Right cardiac atrium (tissue), 5 donors: Measurements from ENCODE around the gene ARSG. TPM values are rescaled to one million over a fixed set of nuclear protein-coding genes. Genes with fewer than 3 reads are reported as not detected.

ENCODE experiments used
- ATAC-seq, 2 donors: fragments of 200-7000 bp; cut with Tn5 transposase; one replicate each; pipeline versions ENCODE4 v1.8.0 to v1.9.1; 2020; ENCODE audit warnings: moderate library complexity in 2 of 2, mild to moderate bottlenecking in 1 of 2
- DNase-seq, 3 donors: peaks; one replicate each; pipeline ENCODE4 v3.0.0-alpha.2; 2020
- H3K27ac ChIP-seq: one replicate; pipeline ENCODE4 v1.5.1; 2013; ENCODE audit warnings: mild to moderate bottlenecking, low read length, control low read depth, moderate library complexity
- H3K27me3 ChIP-seq: one replicate; pipeline ENCODE4 v1.6.1; 2013; ENCODE audit not compliant: control insufficient read depth, insufficient read depth
- H3K4me1 ChIP-seq: one replicate; pipeline ENCODE4 v1.6.1; 2013; ENCODE audit warnings: low read length; ENCODE audit not compliant: control insufficient read depth, insufficient read depth
- H3K4me3 ChIP-seq: one replicate; pipeline ENCODE4 v1.5.1; 2013; ENCODE audit warnings: low read length, control low read depth
- H3K9me3 ChIP-seq: one replicate; pipeline ENCODE4 v1.6.1; 2013; ENCODE audit warnings: low read length; ENCODE audit not compliant: control insufficient read depth
- WGBS: extraction: QIAGEN DNeasy Blood & Tissue Kit; methylation state at CpG from one replicate; pipeline ENCODE4 v1.1.7; 2013; 5-methylcytosine and 5-hydroxymethylcytosine counted together
- intact Hi-C, 4 donors: fragments of 100-400 bp; cut with DNase I; formaldehyde crosslinking; loops; one replicate each; pipeline versions ENCODE4 v1.11.0 to v1.14.0; 2022 to 2023
- polyA plus RNA-seq: library from polyadenylated mRNA; stranded (reverse); fragments of 200-250 nt; gene quantifications from one replicate; pipeline ENCODE4 v1.2.3, GENCODE V29; 2013
- total RNA-seq, 4 donors: library from RNA; stranded (reverse); fragmentation: NEBNext Ultra II Directional; extraction: Animal tissue kit (Norgen Biotek cat#: 25700); gene quantifications; one replicate each; pipeline ENCODE4 v1.2.1, GENCODE V29; 2021
- donor health status: healthy with polysubstance abuse.
- donor health status: DM: no; HTN: yes; CAD: no.
- donor health status: DM: no; HTN: no; CAD: no.
- donor health status: DM: no; HTN: yes; CAD: no; lungs with severe emphysema.
- donor health status: DM: yes; HTN: yes; CAD: no.

Gene ARSG
- total and polyA plus RNA-seq, 5 donors, result 2.8 to 9.3 (median 6.5) TPM

- peaks cover 11% of the 10 kb centered on the region for H3K4me1 ChIP-seq
- ATAC-seq (no peak), DNase-seq (no peak)
- H3K27me3 ChIP-seq, result no peaks in the 10 kb centered on the region
- WGBS, result 75% methylated on average over 2 of the region's 2 CpGs
- H3K27ac ChIP-seq, result no peak overlapping the region
- H3K4me3 ChIP-seq, result no peak overlapping the region
- no peaks in the 10 kb centered on the region for H3K9me3 ChIP-seq
- intact Hi-C loops, result no loop called here
Observed at GRCh38 chr17:68440526-68440925, 149.2 kb downstream of the ARSG start.

GRCh38 chr17:68441070-68441770, 149.9 kb downstream of the ARSG start:
- Histone ChIP-seq H3K27ac (peak overlapping the region; percentile 67), H3K27me3 (no peaks in the 10 kb centered on the region), H3K4me3 (no peak overlapping the region), H3K4me1 (peaks cover 9% of the 10 kb centered on the region), H3K9me3 (no peaks in the 10 kb centered on the region)
- DNase-seq, result no peak
- WGBS, result 60% methylated on average over 14 of the region's 14 CpGs
- ATAC-seq, result peak; percentile 20 to 66
- intact Hi-C loops, result no loop called here

DNA sequence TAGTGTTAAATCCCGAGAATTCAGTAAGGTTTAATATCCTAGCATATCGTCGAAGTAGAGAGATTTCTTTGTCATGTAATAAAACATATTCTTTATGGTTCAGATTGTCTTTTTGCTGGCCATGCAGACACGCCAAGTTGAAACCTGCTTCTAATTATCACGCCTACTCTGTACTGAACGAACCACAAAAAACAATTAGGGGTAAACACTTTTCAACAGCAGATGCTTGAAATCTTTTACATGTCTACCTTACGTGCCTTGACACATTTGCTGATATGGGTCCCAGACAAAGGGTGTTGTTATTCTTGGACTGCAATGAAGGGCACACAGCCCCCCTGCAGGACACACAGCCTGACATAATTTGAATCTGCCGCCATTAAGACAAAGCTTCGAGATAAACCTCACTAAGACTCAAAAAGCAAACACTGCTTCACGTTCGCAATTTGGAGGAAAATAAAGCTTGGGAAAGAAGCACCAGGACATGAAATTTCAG, 152.7 kb downstream of the ARSG start:
- ATAC-seq (no peak), DNase-seq (no peak)
- Histone ChIP-seq H3K27ac (peak overlapping the region; percentile 65), H3K4me3 (no peak overlapping the region), H3K4me1 (peaks cover 5% of the 10 kb centered on the region), H3K27me3 (no peaks in the 10 kb centered on the region), H3K9me3 (no peaks in the 10 kb centered on the region)
- intact Hi-C loops, result no loop called here
- 72% methylated on average over 11 of the region's 11 CpGs for WGBS

GRCh38 chr17:68445671-68446070, 154.4 kb downstream of the ARSG start:
- 80% methylated on average over 8 of the region's 8 CpGs for WGBS
- H3K27me3 ChIP-seq, result no peaks in the 10 kb centered on the region
- no peak for ATAC-seq

DNA sequence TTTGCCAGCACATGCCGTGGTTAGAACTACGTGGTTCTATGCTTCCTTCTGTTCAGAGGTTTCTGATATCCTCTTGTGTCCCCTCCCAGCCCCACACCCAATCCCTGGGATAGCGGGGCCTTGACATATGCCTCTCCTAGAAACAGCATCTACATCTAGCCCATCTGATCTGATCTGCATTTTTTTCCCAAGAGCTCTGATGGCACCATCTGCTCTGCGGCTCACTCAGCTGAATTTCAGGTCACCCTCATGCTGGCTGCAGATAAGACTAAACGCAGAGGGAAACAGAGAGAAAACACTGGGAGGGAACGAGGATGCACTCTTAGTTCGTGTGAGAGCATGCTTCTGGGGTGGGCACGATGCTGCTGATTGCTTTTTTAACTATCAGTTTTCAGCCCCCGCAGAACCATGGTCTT, 155.3 kb downstream of the ARSG start:
- Histone ChIP-seq H3K27me3 (no peaks in the 10 kb centered on the region), H3K4me1 (peaks cover 5% of the 10 kb centered on the region), H3K4me3 (no peak overlapping the region), H3K27ac (no peak overlapping the region), H3K9me3 (no peaks in the 10 kb centered on the region)
- intact Hi-C loops, result no loop called here
- WGBS, result 78% methylated on average over 9 of the region's 9 CpGs
- no peak for ATAC-seq
- DNase-seq, result no peak

More at GRCh38 chr17:68445671-68446070, 154.4 kb downstream of the ARSG start:
- H3K4me1 ChIP-seq, result peaks cover 5% of the 10 kb centered on the region
- H3K9me3 ChIP-seq, result no peaks in the 10 kb centered on the region
- no peak for DNase-seq
- H3K27ac ChIP-seq, result peak overlapping the region; percentile 19
- H3K4me3 ChIP-seq, result no peak overlapping the region
- intact Hi-C loops, result no loop called here

DNA sequence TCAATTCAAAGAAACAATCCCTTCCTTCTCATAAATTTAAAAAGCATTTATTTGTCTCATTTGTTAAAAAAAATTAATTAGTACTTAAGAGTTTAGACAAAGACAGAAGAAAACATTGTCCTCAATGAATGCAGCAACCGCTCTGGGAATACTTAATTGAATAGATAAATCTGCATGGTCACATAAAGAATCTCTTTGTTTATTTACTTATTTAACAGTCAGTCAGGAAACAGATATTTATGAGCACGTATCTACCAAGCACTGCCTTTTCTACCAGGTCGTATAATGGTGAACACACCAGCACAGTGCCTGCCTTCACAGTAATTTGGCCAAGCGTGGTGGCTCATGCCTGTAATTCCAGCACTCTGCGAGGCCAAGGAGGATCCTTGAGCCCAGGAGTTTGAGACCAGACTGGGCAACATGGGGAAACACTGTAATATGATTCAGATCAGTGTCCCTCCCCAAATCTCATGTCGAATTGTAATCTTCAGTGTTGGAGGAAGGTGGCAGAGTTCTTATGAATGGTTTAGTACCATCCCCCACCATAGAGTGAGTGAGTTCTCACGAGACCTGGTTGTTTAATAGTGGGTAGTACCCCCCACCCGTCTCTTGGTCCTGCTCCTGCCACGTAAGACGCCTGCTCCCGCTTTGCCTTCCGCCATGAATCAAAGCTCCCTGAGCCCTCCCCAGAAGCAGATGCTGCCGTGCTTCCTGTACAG, 157.9 kb downstream of the ARSG start:
- Histone ChIP-seq H3K9me3 (no peaks in the 10 kb centered on the region), H3K4me1 (no peaks in the 10 kb centered on the region), H3K27me3 (no peaks in the 10 kb centered on the region), H3K27ac (no peak overlapping the region), H3K4me3 (no peak overlapping the region)
- 92% methylated on average over 13 of the region's 13 CpGs for WGBS
- ATAC-seq (no peak), DNase-seq (no peak)
- intact Hi-C loops, result no loop called here

- WGBS, result 86% methylated on average over 8 of the region's 8 CpGs
- ATAC-seq, result no peak
- H3K4me1 ChIP-seq, result no peaks in the 10 kb centered on the region
Observed at GRCh38 chr17:68450391-68450790, 159.1 kb downstream of the ARSG start.

GRCh38 chr17:68450801-68451200, 159.5 kb downstream of the ARSG start:
- WGBS, result 94% methylated on average over 14 of the region's 14 CpGs
- no peak overlapping the region for H3K4me3 ChIP-seq
- DNase-seq (no peak), ATAC-seq (no peak)
- H3K27ac ChIP-seq, result no peak overlapping the region
- intact Hi-C loops, result no loop called here
- H3K4me1 ChIP-seq, result no peaks in the 10 kb centered on the region
- no peaks in the 10 kb centered on the region for H3K9me3 ChIP-seq
- H3K27me3 ChIP-seq, result no peaks in the 10 kb centered on the region

More at GRCh38 chr17:68450391-68450790, 159.1 kb downstream of the ARSG start:
- no peaks in the 10 kb centered on the region for H3K27me3 ChIP-seq
- no peaks in the 10 kb centered on the region for H3K9me3 ChIP-seq
- DNase-seq, result no peak
- no peak overlapping the region for H3K27ac ChIP-seq
- intact Hi-C loops, result no loop called here
- H3K4me3 ChIP-seq, result no peak overlapping the region

DNA sequence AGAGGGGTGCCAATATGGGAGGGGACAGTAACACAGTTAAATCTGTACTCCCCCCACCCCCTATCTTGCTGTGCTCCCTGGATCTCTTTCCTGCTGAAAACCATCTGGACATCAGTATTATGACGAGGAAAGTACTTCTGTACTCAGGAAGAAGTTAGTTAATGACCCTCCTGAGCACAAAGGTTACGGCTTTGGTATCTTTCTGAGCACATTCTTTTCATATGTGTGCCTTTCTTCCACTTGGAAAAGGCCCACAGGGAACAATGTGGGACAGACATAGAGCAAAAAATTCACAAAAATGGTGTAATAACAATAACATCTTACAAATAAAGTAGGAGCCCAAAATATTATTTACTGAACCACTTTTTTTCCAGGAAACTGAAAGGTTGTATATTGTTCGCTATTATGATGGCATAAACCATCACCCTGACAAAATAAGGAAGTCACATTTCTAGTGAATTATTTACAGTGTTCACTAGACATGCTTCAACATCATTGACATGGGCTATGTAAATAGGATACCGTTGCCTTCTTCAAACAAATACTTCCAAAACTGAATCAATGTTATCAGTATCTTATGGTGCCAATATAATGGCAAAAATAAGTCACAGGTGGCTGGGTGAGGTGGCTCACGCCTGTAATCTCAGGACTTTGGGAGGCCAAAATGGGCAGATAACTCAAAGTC, 160.5 kb downstream of the ARSG start:
- no peak overlapping the region for H3K27ac ChIP-seq
- H3K9me3 ChIP-seq, result no peaks in the 10 kb centered on the region
- intact Hi-C loops, result no loop called here
- ATAC-seq (no peak), DNase-seq (no peak)
- 77% methylated on average over 5 of the region's 5 CpGs for WGBS
- no peaks in the 10 kb centered on the region for H3K27me3 ChIP-seq
- no peak overlapping the region for H3K4me3 ChIP-seq
- H3K4me1 ChIP-seq, result no peaks in the 10 kb centered on the region

GRCh38 chr17:68452724-68453290, 161.5 kb downstream of the ARSG start:
- H3K27me3 ChIP-seq, result no peaks in the 10 kb centered on the region
- H3K4me3 ChIP-seq, result no peak overlapping the region
- no peaks in the 10 kb centered on the region for H3K9me3 ChIP-seq
- DNase-seq, result no peak
- no peaks in the 10 kb centered on the region for H3K4me1 ChIP-seq
- WGBS, result 55% methylated on average over 6 of the region's 6 CpGs
- H3K27ac ChIP-seq, result no peak overlapping the region
- no peak for ATAC-seq
- intact Hi-C loops, result no loop called here
